GM18526 (cell line): ENCODE data around the gene SOST.

Experiments used
- POLR2A ChIP-seq: IDR thresholded peaks from 3 replicates; pipeline ENCODE4 v1.6.1; 2011; ENCODE audit not compliant: insufficient read length; ENCODE audit errors: extremely low read depth

SOST gene

GRCh38 chr17:43760254-43760852 is 1.8 kb upstream of the SOST start:
- TF ChIP-seq POLR2A = no peak

GRCh38 chr17:43759836-43760235 is 1.2 kb upstream of the SOST start:
- no peak for TF ChIP-seq POLR2A

DNA sequence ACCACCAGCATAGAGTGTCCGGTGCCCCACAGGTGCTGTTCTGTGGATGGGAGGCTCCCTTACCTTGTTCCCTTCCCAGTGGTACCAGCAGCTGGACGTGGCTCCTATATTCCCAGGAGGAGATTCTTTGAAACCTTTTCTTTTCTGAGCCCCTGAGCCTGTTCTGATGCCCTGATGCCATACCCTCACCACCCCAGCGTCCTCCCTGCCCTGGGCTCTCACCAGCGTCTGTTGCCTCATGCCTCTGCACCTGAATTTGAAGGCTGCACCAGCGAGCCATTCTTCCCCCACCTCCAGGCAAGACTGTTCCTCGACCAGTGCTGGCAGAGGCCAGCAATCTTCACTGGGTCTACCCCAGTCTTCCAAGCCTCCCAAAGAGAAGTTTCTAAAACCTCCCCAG is 505 bp downstream of the SOST start:
- TF ChIP-seq POLR2A = no peak

GRCh38 chr17:43757171-43757660 is 1.4 kb downstream of the SOST start:
- TF ChIP-seq POLR2A = no peak

- TF ChIP-seq POLR2A = no peak
Measured at GRCh38 chr17:43756201-43756600, 2.4 kb downstream of the SOST start.

GRCh38 chr17:43755389-43755875 is 3.2 kb downstream of the SOST start:
- TF ChIP-seq POLR2A = no peak

GRCh38 chr17:43754947-43755346 is 3.6 kb downstream of the SOST start:
- no peak for TF ChIP-seq POLR2A

DNA sequence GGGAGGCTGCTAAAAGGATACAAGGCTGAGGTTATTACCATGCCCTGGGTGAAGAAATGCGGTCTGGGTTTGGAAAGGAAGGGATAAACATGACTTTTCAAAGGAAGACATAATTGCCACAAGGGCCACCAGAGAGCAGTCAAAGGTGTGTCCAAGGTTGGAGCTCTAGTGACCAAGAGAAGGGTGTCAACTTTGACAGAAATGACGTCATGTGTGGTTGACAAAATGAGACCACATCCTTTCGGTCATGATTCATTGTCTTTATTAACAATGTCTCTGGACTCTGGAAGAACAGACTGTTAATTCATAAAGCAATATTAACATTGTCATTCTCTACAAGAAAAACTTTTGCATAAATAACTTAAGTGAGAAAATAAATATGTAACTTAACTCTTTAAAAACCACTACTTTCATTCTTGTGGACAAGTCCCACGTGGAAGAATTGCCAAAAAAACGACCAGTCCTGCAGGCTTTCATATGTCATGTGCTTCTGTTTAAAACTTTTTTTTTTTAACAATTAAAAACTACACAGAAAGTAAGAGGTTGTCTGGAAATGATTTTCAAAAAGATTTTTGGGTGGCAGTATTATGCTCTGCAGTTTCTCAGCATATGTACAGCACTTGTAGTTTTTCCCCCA is 5.0 kb downstream of the SOST start:
- TF ChIP-seq POLR2A = no peak

- no peak for TF ChIP-seq POLR2A
Measured at GRCh38 chr17:43750153-43750552, 8.4 kb downstream of the SOST start.

GRCh38 chr17:43745541-43745940 is 13.1 kb downstream of the SOST start:
- no peak for TF ChIP-seq POLR2A

- no peak for TF ChIP-seq POLR2A
Measured at GRCh38 chr17:43741636-43742035, 17.0 kb downstream of the SOST start.

DNA sequence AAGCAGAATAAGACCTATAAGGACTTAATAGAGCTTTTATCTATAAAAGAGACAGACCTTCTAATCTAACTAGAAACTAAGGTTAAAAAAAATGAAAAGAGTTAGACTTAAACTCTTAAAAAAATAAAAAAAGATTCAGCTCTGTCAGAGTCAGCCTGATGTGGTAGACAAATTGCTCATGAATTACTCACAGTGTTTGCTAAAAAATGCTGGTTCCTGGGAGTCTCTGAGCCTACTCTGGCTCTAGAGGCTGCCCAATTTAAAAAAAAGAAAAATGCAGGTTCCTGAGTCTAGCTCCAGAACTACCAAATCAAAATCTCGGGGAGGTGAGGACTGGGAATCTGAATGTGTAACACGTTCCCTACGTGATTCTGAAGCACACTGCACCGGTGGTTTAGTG is 18.1 kb downstream of the SOST start:
- no peak for TF ChIP-seq POLR2A

DNA sequence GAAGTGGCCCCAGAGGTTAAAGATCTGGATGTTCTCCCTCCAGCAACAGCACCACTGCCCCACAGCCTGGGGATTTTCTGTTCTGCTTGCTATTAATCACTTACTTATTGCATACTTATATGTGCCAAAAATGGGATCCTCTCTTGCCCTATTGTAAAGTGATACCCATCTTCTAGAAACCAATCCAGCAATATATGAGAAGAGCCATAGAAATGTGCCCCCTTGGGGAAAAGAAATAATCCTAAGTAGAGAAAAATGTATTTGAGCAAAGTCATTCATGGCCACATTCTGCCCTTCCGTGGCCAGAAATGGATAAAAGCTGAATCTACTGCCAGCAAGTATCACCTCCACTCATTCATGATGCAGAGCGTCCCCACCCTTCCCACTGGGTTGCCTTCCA is 20.9 kb downstream of the SOST start:
- no peak for TF ChIP-seq POLR2A

- no peak for TF ChIP-seq POLR2A
Measured at GRCh38 chr17:43736389-43736788, 22.2 kb downstream of the SOST start.

- no peak for TF ChIP-seq POLR2A
Measured at GRCh38 chr17:43734376-43734775, 24.2 kb downstream of the SOST start.

DNA sequence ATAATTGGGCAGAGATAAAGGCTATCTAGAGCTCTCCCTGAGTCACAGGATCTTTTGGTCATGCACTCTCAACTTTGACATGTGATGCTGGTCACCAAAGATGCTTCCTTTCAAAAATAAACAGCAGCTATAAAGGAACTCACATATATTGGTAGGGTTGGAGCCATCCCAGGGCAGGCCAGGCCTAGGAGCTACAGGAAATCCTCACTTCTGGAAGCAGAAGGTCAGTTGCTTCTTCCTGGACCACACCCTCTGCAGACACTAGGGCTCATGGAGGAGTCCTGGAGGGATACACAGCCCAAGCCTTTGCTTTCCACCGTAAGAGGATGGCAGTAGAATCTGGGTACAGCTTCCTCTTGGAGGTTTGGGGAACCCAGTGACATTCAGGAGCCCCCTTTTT is 24.6 kb downstream of the SOST start:
- TF ChIP-seq POLR2A = no peak

DNA sequence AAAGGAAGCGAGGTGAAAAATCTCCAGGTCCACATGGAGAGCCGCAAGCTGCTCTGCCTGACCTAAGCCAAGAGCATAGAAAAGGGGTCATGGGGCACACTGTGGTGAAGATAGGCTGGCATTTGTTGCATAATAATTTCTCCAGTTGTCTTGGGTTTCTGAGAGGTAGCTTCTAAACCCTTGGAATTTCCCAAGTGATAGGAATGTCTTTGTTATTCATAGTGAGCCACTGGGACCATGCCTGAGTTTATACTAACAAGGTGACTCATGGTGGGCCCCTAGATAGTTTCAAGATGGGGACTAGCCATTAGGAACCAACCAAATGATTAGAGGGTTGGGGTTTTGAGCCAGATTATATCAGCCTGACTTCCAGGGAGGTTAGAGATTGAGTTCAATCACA is 25.6 kb downstream of the SOST start:
- TF ChIP-seq POLR2A = no peak
